ENCODE data around the gene ZSCAN4. TPM values are rescaled to one million over a fixed set of nuclear protein-coding genes. Genes with fewer than 3 reads are reported as not detected.

ZSCAN4 gene
- polyA plus RNA-seq, 2 of the 4 experiments (the other 2 are of a cell fraction): 0.04 TPM; not detected in 1

DNA sequence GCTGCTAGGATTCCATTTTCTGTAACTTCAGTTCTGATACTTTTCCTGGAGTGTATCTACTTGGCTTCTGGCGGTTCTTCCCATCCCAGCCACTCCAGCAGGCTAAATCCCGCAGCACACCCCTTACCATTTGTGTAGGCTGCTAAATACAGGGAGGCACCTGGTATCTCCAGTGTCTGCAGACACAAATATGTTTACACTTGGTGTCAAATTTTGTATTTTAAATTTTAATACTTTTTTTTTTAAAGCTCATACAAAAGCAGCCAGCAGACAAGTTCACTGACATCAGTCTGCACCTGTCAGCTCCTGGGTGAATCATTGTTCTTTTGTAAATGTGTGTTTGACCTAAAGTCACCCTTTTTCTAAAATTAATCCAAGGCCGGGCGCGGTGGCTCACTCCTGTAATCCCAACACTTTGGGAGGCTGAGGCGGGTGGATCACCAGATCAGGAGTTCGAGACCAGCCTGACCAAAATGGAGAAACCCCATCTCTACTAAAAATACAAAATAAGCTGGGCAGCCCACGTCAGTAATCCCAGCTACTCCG, 3.4 kb upstream of the ZSCAN4 start:
- TF ChIP-seq FOXS1 (CRISPR knock-in tag; IDR thresholded peaks at IDR 0.05): no peak
- TF ChIP-seq EP300 (IDR thresholded peaks at IDR 0.05): no peak
- TF ChIP-seq, protein P1, sequence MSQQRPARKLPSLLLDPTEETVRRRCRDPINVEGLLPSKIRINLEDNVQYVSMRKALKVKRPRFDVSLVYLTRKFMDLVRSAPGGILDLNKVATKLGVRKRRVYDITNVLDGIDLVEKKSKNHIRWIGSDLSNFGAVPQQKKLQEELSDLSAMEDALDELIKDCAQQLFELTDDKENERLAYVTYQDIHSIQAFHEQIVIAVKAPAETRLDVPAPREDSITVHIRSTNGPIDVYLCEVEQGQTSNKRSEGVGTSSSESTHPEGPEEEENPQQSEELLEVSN (IDR thresholded peaks at IDR 0.05; ENCODE audit: borderline replicate concordance, low read depth): no peak
- TF ChIP-seq CHD2 (IDR thresholded peaks at IDR 0.05; ENCODE audit: low read length, partially characterized antibody): no peak
- no peak for TF ChIP-seq PHF8 (IDR thresholded peaks at IDR 0.05; ENCODE audit: borderline replicate concordance, low read depth)
- TF ChIP-seq, protein P2, sequence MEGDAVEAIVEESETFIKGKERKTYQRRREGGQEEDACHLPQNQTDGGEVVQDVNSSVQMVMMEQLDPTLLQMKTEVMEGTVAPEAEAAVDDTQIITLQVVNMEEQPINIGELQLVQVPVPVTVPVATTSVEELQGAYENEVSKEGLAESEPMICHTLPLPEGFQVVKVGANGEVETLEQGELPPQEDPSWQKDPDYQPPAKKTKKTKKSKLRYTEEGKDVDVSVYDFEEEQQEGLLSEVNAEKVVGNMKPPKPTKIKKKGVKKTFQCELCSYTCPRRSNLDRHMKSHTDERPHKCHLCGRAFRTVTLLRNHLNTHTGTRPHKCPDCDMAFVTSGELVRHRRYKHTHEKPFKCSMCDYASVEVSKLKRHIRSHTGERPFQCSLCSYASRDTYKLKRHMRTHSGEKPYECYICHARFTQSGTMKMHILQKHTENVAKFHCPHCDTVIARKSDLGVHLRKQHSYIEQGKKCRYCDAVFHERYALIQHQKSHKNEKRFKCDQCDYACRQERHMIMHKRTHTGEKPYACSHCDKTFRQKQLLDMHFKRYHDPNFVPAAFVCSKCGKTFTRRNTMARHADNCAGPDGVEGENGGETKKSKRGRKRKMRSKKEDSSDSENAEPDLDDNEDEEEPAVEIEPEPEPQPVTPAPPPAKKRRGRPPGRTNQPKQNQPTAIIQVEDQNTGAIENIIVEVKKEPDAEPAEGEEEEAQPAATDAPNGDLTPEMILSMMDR (IDR thresholded peaks at IDR 0.05): no peak
- TF ChIP-seq HDAC2 (IDR thresholded peaks at IDR 0.05): no peak
- TF ChIP-seq RAD21 (conservative IDR thresholded peaks at IDR 0.05 in 1 of 2, IDR thresholded peaks at IDR 0.05 in 1 of 2): no peak
- TF ChIP-seq, protein P3, sequence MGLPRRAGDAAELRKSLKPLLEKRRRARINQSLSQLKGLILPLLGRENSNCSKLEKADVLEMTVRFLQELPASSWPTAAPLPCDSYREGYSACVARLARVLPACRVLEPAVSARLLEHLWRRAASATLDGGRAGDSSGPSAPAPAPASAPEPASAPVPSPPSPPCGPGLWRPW (IDR thresholded peaks at IDR 0.05): no peak
- no peak for TF ChIP-seq ZFP36 (IDR thresholded peaks at IDR 0.05; ENCODE audit: borderline replicate concordance, partially characterized antibody)
- no peak for TF ChIP-seq POLR2A (IDR thresholded peaks at IDR 0.05; ENCODE audit: low read length)
- no peak for TF ChIP-seq NPAS2 (CRISPR knock-in tag; IDR thresholded peaks at IDR 0.05; ENCODE audit: borderline replicate concordance)
- no peak for TF ChIP-seq RARB (CRISPR knock-in tag; IDR thresholded peaks at IDR 0.05)
- TF ChIP-seq MYC (IDR thresholded peaks at IDR 0.05; ENCODE audit: borderline replicate concordance, low read length): no peak
- no peak for TF ChIP-seq TFCP2L1 (CRISPR knock-in tag; IDR thresholded peaks at IDR 0.05)
- H3K4me2 ChIP-seq: no peak overlapping the region; the same call in 2 of the 3 replicates
- no peak for ATAC-seq
- no peak overlapping the region; the same call in 2 of the 3 replicates for H3K4me3 ChIP-seq
- no peak overlapping the region for H3K27ac ChIP-seq
- CTCF ChIA-PET: interaction anchor here (1.7 kb wide), 2 partner anchors 16 to 20 kb away, joined by 4 to 7 read pairs; partner anchors contain the start of gene ZNF551
- no peaks in the 10 kb centered on the region for H3K4me1 ChIP-seq
- WGBS (ENCODE audit: missing lambda C conversion rate): 43% methylated on average over 9 of the region's 9 CpGs
- FAIRE-seq: no peak
- POLR2A ChIA-PET: interaction anchor here (1.1 kb wide), 1 partner anchor 51 kb away, joined by 3 read pairs; the partner anchor contains the start of gene ZNF134
- DNase-seq (ENCODE audit: low read depth in 1 of 2, low spot score in 1 of 2): no peak
- H3K9me3 ChIP-seq: peaks cover 72% of the 10 kb centered on the region

DNA sequence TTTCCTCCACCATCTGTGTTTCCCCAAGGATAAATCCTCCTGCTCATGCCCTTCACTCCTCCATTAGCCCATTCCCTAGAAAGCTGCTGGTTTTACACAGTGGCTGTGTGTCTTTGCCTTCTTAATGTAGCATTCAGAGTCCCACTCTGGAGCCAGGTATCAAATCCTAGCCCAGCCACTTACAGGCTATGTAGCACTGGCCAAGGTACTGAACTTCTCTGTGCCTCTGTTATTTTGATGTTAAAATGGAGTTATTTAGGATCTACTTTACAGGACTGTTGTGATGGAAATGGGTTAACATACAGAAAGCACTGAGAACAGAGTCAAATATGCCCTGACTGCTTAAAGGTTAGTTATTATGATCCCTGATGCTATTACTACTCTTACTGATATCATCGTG, 1.5 kb upstream of the ZSCAN4 start:
- ChIA-PET POLR2A (no interaction called here), CTCF (no interaction called here)
- H3K4me1 ChIP-seq: no peaks in the 10 kb centered on the region
- no peak overlapping the region for H3K27ac ChIP-seq
- ATAC-seq (no peak), FAIRE-seq (no peak), DNase-seq (ENCODE audit: low read depth in 1 of 2, low spot score in 1 of 2) (no peak)
- no peak for TF ChIP-seq CEBPB (IDR thresholded peaks at IDR 0.05)
- TF ChIP-seq ZSCAN20 (CRISPR knock-in tag; IDR thresholded peaks at IDR 0.05): no peak
- TF ChIP-seq HOXB5 (CRISPR knock-in tag; IDR thresholded peaks at IDR 0.05): no peak
- TF ChIP-seq, protein P4, sequence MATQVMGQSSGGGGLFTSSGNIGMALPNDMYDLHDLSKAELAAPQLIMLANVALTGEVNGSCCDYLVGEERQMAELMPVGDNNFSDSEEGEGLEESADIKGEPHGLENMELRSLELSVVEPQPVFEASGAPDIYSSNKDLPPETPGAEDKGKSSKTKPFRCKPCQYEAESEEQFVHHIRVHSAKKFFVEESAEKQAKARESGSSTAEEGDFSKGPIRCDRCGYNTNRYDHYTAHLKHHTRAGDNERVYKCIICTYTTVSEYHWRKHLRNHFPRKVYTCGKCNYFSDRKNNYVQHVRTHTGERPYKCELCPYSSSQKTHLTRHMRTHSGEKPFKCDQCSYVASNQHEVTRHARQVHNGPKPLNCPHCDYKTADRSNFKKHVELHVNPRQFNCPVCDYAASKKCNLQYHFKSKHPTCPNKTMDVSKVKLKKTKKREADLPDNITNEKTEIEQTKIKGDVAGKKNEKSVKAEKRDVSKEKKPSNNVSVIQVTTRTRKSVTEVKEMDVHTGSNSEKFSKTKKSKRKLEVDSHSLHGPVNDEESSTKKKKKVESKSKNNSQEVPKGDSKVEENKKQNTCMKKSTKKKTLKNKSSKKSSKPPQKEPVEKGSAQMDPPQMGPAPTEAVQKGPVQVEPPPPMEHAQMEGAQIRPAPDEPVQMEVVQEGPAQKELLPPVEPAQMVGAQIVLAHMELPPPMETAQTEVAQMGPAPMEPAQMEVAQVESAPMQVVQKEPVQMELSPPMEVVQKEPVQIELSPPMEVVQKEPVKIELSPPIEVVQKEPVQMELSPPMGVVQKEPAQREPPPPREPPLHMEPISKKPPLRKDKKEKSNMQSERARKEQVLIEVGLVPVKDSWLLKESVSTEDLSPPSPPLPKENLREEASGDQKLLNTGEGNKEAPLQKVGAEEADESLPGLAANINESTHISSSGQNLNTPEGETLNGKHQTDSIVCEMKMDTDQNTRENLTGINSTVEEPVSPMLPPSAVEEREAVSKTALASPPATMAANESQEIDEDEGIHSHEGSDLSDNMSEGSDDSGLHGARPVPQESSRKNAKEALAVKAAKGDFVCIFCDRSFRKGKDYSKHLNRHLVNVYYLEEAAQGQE (IDR thresholded peaks at IDR 0.05): no peak; the same call in 1 of the 2 replicates
- TF ChIP-seq FOSL2 (IDR thresholded peaks at IDR 0.05): no peak
- TF ChIP-seq FOSL2 (CRISPR knock-in tag; IDR thresholded peaks at IDR 0.05): no peak
- TF ChIP-seq CBX8 (IDR thresholded peaks at IDR 0.05): no peak
- no peak for TF ChIP-seq TP53 (CRISPR knock-in tag; IDR thresholded peaks at IDR 0.05)
- TF ChIP-seq KDM5A (IDR thresholded peaks at IDR 0.05): no peak
- no peak for TF ChIP-seq RFX5 (IDR thresholded peaks at IDR 0.05)
- no peak for TF ChIP-seq NR3C1 (IDR thresholded peaks at IDR 0.05)
- no peak overlapping the region for H3K4me2 ChIP-seq
- peaks cover 72% of the 10 kb centered on the region for H3K9me3 ChIP-seq
- WGBS (ENCODE audit: missing lambda C conversion rate): 24% methylated on average over 1 of the region's 1 CpG
- no peak overlapping the region for H3K4me3 ChIP-seq

Data from A549 (cell line).